ENCODE data around the gene STAG1.

- TF ChIP-seq CTCF (IDR thresholded peaks at IDR 0.05; ENCODE audit: insufficient read depth, low read length) (no peak), POLR2AphosphoS5 (IDR thresholded peaks at IDR 0.05; ENCODE audit: low read depth) (no peak), REST (IDR thresholded peaks at IDR 0.05; ENCODE audit: insufficient replicate concordance, low read depth) (no peak), GABPA (IDR thresholded peaks at IDR 0.05; ENCODE audit: low read depth) (no peak), SPI1 (IDR thresholded peaks at IDR 0.05; ENCODE audit: borderline replicate concordance, low read depth) (no peak)
Observed at GRCh38 chr3:136644212-136644611, 108.0 kb downstream of the STAG1 start.
